Activated CD4-positive, alpha-beta T cell treated with anti-CD3 and anti-CD28 coated beads for 48 hours (primary cell): Measurements from ENCODE around the gene DMPK.
"Not testable (repeated sequence)": the region's sequence is repeated elsewhere in the genome, so short reads cannot be mapped to it uniquely, and the experiment has no call there.

ENCODE experiments used
- DNase-seq: peaks from one replicate; pipeline ENCODE4 v3.0.0-alpha.2; 2020

DMPK gene

DNA sequence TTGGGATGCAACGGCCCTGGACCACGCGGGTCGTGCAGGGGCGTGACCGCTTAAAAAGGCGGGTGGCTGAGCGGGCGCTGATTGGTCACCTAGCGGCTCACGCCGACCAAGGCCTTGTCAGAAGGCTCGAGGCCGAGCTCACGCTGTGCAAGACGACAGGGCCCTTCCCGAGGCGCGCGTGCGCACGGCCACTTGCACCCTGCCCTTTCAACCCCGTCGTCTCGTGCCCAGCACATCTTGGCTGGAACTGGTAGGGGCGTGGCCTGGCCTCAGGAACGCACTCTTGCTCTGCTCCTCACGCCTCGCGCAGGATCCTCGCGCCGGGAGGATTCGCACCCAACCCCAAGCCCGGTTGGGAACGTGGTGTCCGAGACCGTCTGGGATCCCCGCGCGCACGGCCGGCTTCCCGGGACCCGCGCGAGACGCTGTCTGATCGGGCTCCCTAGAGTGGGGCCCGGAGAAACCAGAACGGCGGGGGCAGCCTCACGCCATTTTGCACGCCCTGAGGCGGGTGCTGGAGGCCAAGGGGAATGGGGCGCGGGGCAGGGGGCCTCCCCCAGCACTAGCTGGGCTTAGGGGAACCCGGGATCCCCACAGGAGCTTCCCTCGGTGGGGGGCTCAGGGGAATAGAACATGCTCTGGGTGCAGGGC, 49.0 kb downstream of the DMPK start, which contains the start of gene MEIOSIN:
Gene MEIOSIN, plus strand, starts transcription at position 280 of the 651 bp plus-strand sequence. CDS start 1,938 bp downstream, outside the sequence.
- no peak for DNase-seq

DNA sequence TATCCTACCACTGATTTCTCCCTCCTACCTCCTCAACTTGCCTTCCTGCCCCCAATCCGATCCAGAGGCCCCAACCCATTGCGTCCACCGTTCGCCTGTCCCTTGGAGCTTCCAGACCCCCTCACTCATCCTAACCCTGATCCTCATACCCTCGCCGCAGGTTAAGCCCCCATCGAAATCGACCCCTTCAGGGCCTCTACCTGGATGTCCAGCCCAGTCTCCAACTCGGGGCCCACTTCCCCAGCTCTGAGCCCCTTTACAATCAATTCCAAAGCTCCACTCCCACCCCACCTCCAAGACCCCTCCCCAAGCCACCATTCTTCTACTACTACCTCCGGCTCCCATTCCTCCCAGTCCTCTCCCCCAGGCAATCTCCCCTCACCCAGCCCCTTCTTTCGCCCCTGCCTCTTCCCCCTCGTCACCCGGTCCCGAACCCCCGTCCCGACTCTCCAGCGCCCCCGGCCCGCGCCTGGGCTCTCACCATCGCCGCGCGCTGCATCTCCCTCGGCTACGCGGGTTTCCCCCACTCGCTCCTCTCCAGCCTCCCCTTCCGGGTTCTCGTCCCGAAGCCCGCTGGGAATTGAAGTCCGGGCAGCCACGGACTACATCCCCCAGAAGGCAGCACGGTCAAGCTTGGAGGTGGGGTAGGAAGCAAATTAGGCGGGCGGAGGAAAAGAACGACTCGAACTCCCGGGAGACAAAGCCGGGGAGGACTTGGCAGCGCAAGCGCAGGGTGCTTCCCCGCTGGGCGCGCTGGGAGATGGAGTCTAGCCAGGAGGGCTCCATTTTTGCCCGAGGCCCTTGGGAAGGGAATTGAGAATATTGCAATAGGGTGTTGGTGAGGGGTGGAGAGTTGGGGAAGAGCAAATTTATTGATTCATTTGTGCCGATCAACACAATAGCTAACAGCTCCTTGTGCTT, 51.7 kb downstream of the DMPK start, which contains the start of gene FBXO46:
Gene FBXO46, minus strand, starts transcription at position 529 of the 921 bp plus-strand sequence. CDS start 17,401 bp downstream, outside the sequence.
- peak; percentile 97 for DNase-seq

DNA sequence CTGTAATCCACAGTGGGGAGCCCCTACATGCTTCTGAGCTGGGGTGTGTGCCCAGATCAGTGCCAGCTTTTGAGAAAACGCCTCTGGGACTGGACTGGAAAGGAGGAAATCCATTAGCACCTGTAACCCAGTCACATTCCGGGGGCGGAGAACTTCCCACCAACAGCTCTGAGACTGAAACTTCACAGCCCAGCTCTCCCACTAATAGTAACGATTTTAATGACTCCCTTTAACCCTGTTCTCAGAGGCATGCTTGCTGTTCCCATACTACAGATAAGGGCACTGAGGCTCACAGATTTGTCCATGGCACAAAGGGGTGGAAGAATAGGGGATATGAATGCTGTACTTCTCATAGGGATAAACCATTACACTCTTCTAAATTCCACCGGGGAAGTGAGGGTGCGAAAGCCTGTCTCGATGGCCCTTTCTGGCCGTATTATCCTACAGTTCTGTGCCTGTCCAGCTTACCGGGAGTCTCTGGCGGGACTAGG, 52.4 kb downstream of the DMPK start:
- DNase-seq: peak; percentile 37

DNA sequence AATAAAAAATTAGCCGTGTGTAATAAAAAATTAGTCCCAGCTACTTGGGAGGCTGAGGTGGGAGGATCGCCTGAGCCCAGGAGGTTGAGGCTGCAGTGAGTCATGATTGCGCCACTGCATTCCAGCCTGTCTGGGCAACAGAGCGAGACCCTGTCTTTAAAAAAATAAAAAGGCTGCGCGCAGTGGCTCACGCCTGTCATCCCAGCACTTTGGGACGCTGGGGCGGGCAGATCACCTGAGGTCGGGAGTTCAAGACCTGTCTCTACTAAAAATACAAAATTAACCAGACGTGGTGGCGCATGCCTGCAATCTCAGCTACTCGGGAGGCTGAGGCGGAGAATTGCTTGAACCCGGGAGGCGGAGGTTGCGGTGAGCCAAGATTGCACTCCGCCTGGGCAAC, 53.6 kb downstream of the DMPK start:
- not testable (repeated sequence) for DNase-seq

DNA sequence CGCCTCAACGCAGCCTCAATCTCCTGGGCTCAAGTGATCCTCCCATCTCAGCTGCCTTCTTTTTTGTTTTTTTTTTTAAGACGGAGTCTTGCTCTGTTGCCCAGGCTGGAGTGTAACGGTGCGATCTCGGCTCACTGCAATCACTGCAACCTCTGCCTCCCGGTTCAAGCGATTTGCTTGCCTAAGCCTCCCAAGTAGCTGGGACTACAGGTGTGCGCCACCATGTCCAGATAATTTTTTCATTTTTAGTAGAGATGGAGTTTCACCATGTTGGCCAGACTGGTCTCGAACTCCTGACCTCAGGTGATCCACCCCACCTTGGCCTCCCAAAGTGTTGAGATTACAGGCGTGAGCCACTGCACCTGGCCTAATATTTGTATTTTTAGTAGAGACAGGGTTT, 62.2 kb downstream of the DMPK start:
- DNase-seq: not testable (repeated sequence)
